Measurements from ENCODE around the gene CARS1. TPM values are rescaled to one million over a fixed set of nuclear protein-coding genes. Genes with fewer than 3 reads are reported as not detected.

Gene CARS1
- total and polyA plus RNA-seq, 10 of the 15 experiments (the other 5 are each of a cell fraction or from before 2014, with no cell fraction given), result 7.8 to 60.6 (median 45.7) TPM

DNA sequence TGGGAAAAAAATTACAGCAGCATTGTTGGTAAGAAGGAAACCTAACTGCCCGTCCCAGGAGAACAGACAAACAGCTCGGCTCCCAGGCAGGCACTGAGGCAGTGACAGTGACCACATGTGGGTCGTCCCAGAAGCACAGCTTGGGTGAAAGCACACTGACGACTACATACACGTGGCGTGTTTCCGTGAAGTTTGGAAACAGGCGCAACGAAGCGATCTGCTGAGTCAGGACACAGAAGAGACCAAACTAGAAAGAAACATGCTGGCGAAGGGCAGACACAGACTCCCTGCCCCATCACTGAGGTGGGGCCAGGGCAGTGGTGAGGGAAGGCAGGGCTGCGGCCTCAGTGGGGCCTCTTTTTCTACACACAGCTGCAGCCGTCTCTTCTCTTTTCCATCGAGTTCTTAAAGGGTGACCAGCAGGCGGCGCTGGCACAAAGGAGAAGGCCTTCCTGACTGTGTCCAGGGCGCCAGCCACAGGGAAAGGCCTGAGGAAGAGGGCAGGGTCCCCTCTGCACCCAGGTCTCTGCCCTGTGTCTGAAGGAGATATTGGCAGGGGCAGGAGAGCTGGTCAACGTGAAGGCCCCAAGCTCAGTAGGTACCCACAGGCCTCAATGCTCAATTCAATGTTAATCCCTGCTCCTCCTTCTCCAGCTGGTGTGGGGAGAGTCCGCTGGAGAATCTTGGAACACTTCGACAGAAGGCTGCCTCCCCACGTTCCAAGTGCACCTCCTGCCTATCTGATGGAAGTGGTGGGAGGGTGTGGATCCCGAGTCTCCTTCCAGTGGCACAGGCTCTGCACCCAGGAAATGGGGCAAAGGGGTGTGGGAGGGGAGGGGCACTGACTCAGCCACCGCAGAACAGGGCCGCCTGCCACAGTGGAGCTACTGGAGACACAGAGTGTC, 19.9 kb downstream of the CARS1 start (continued):
- TF ChIP-seq, protein P1, sequence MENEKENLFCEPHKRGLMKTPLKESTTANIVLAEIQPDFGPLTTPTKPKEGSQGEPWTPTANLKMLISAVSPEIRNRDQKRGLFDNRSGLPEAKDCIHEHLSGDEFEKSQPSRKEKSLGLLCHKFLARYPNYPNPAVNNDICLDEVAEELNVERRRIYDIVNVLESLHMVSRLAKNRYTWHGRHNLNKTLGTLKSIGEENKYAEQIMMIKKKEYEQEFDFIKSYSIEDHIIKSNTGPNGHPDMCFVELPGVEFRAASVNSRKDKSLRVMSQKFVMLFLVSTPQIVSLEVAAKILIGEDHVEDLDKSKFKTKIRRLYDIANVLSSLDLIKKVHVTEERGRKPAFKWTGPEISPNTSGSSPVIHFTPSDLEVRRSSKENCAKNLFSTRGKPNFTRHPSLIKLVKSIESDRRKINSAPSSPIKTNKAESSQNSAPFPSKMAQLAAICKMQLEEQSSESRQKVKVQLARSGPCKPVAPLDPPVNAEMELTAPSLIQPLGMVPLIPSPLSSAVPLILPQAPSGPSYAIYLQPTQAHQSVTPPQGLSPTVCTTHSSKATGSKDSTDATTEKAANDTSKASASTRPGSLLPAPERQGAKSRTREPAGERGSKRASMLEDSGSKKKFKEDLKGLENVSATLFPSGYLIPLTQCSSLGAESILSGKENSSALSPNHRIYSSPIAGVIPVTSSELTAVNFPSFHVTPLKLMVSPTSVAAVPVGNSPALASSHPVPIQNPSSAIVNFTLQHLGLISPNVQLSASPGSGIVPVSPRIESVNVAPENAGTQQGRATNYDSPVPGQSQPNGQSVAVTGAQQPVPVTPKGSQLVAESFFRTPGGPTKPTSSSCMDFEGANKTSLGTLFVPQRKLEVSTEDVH (IDR thresholded peaks at IDR 0.05; ENCODE audit: low read depth, partially characterized antibody), result no peak
- TF ChIP-seq YY1 (IDR thresholded peaks at IDR 0.05; ENCODE audit: low read depth, low read length), result 0 out of 2 replicates have a peak, but pooled peaks have one; percentile 13

DNA sequence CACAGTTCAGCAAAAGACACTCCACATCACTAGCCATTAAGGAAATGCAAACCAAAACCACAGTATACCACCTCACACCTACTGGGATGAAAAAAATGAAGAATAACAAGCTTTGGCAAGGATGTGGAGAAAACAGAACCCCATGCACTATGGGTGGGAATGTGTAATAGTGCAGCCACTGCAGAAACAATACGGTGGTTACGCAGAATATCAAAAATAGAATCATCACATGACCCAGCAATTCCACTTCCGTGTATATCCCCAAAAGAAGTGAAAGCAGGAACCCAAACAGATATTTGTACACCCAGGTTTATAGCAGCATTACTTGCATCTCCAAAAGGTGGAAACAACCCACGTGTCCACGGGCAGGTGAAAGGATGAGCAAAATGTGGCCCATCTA, 20.8 kb downstream of the CARS1 start:
- FAIRE-seq (peak; percentile 31), ATAC-seq (peak; percentile 49), DNase-seq (ENCODE audit: low read depth, low spot score) (peak; percentile 19)
- in situ Hi-C loops (cut with MboI) (no loop called here), intact Hi-C loops (cut with micrococcal nuclease; ENCODE audit: unreplicated experiment) (no loop called here)
- H3K36me3 ChIP-seq (ENCODE audit: control insufficient read depth in 2 of 2, insufficient read depth in 2 of 2, low read length in 1 of 2), result peaks cover 26 to 42% of the 10 kb centered on the region in 2 experiments
- no peaks in the 10 kb centered on the region for H4K20me1 ChIP-seq (ENCODE audit: control insufficient read depth, insufficient read depth)
- peaks cover 29% of the 10 kb centered on the region for H3K4me1 ChIP-seq (ENCODE audit: control insufficient read depth, insufficient read depth, low read length)
- no TSS peak for BruUV-seq (replicated peaks)
- peak overlapping the region; percentile 69 for H3K27ac ChIP-seq (ENCODE audit: control insufficient read depth, insufficient read depth)
- ChIA-PET SMC1A (ENCODE audit: uncharacterized antibody, unreplicated experiment) (interaction anchor here (0.7 to 5.6 kb wide), 6 partner anchors 14 to 54 kb away, joined by 3 to 47 read pairs (median 6); no protein-coding TSS in a partner anchor), CTCF (interaction anchor here (0.9 to 6.6 kb wide), 8 partner anchors 12 to 504 kb away, joined by 3 to 143 read pairs (median 11); no protein-coding TSS in a partner anchor), POLR2A (no interaction called here), RAD21 (ENCODE audit: unreplicated experiment) (interaction anchor here (1.1 to 4.6 kb wide), 4 partner anchors 10 to 54 kb away, joined by 3 to 51 read pairs (median 3); no protein-coding TSS in a partner anchor)
- H3K4me3 ChIP-seq, result 0 out of 2 replicates have a peak overlapping the region, but pooled peaks have one; percentile 2
- H3K9ac ChIP-seq (ENCODE audit: control insufficient read depth, insufficient read depth, low read length), result peak overlapping the region; percentile 21; the same call in 1 of the 2 replicates
- 51% methylated on average over 5 of the region's 5 CpGs for WGBS (ENCODE audit: insufficient coverage, insufficient replicate concordance, low lambda C conversion rate, missing lambda C conversion rate)
- no peaks in the 10 kb centered on the region for H3K9me3 ChIP-seq (replicated peaks; ENCODE audit: control insufficient read depth, insufficient read depth, low read length)
- H3K27me3 ChIP-seq (replicated peaks in 1 of 2; ENCODE audit: control insufficient read depth in 2 of 2, insufficient read depth in 2 of 2, low read length in 1 of 2), result no peaks in the 10 kb centered on the region
- no peaks in the 10 kb centered on the region; the same call in 1 of the 2 replicates for H3K79me2 ChIP-seq (ENCODE audit: control insufficient read depth, insufficient read depth, low read length)
- H2AFZ ChIP-seq (ENCODE audit: control insufficient read depth, low read depth, low read length), result peak overlapping the region; percentile 68
- peak overlapping the region; percentile 72 for H3K4me2 ChIP-seq (ENCODE audit: control insufficient read depth, insufficient read depth)
- TF ChIP-seq MEF2A (IDR thresholded peaks at IDR 0.05; ENCODE audit: insufficient read depth, low read depth, low read length) (peak; percentile 82; the same call in 1 of the 2 replicates), RAD51 (IDR thresholded peaks at IDR 0.05) (peak; percentile 79), SPI1 (IDR thresholded peaks at IDR 0.05; ENCODE audit: borderline replicate concordance, insufficient read depth, low read depth, low read length) (0 out of 2 replicates have a peak, but pooled peaks have one; percentile 49), TARDBP (IDR thresholded peaks at IDR 0.05; ENCODE audit: borderline replicate concordance) (no peak), USF2 (IDR thresholded peaks at IDR 0.05; ENCODE audit: borderline replicate concordance, low read depth, low read length) (peak; percentile 12; the same call in 1 of the 2 replicates), POU2F2 (IDR thresholded peaks at IDR 0.05; ENCODE audit: borderline replicate concordance, low read depth, low read length) (no peak), ATF7 (IDR thresholded peaks at IDR 0.05; ENCODE audit: low read depth) (peak; percentile 29; the same call in 1 of the 2 replicates), KLF5 (IDR thresholded peaks at IDR 0.05; ENCODE audit: partially characterized antibody) (no peak), RUNX3 (IDR thresholded peaks at IDR 0.05; ENCODE audit: low read length) (peak; percentile 57; the same call in 1 of the 2 replicates), NR2F1 (conservative IDR thresholded peaks at IDR 0.05) (no peak), KDM1A (IDR thresholded peaks at IDR 0.05; ENCODE audit: borderline replicate concordance) (no peak)
- TF ChIP-seq, protein P2, sequence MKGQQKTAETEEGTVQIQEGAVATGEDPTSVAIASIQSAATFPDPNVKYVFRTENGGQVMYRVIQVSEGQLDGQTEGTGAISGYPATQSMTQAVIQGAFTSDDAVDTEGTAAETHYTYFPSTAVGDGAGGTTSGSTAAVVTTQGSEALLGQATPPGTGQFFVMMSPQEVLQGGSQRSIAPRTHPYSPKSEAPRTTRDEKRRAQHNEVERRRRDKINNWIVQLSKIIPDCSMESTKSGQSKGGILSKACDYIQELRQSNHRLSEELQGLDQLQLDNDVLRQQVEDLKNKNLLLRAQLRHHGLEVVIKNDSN (IDR thresholded peaks at IDR 0.05; ENCODE audit: borderline replicate concordance, extremely low read length, insufficient read depth, low read depth, low read length), result peak; percentile 6

All from GM12878 (cell line).